Activated CD4-positive, alpha-beta T cell treated with anti-CD3 and anti-CD28 coated beads for 1 hour (primary cell): Measurements from ENCODE around the gene ARHGDIA.

Source experiments
- DNase-seq: peaks from one replicate; pipeline ENCODE4 v3.0.0-alpha.2; 2020

ARHGDIA gene

GRCh38 chr17:81905993-81906392 is 34.9 kb upstream of the ARHGDIA start:
- DNase-seq: no peak

DNA sequence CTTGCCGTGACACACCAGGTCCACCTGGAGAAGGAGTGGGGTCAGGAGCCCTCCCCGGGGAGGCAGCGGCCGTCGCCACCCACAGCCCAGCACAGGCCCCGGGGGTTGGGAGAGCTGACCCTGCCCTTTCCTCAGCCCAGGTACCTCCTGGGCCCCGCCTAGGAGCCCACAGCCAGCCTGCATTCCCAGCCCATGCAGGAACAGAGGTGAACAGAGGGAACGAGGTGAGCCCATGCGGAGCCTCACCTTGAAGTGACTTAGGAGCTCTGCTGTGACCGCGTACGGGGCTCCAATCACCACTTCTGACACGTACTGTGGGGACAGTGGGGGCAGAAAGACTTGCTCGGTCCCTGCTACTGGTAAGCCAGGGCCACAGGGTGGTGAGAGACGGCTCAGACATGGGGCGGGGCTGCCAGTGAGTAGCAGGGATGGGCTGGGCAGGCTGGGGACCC is 34.3 kb upstream of the ARHGDIA start:
- DNase-seq: no peak

DNA sequence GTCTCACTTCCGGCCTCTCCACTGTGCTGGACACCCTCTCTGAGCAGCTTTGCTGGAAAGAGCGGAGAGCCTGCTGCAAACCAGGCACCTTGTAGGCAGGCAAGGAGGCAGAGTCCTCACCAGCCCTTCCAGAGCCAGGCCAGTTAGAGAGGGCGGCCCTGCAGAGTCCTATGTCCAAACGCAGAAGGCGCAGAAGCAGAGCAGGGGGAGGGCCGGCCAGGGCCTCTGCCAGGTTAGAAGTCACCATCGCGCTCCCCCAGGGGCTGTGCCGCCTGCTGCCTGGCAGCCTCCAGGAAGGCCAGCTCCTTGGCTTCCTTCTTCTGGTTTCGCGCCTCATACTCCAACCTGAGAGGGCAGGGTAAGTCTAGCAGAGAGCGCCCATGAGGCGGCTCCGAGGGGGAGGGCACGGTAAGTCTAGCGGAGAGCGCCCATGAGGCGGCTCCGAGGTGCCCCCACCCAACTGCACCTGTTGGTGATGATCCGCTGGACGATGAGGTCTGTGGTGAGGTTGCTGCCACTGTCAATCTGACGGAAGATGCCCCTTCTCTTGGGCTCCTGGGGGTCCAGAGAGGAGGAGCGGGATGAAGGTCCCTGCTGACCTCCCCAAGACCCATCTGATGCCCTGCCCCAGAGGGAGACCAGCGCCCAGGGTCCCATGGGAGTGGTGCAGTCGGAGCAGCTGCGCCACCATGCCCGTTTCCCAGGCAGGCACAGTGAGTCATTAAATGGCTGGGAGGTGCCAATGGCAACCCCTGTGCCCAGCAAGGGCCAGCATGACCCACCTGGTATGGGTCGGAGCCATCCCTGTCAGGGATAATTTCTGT is 33.7 kb upstream of the ARHGDIA start:
- DNase-seq: no peak

DNA sequence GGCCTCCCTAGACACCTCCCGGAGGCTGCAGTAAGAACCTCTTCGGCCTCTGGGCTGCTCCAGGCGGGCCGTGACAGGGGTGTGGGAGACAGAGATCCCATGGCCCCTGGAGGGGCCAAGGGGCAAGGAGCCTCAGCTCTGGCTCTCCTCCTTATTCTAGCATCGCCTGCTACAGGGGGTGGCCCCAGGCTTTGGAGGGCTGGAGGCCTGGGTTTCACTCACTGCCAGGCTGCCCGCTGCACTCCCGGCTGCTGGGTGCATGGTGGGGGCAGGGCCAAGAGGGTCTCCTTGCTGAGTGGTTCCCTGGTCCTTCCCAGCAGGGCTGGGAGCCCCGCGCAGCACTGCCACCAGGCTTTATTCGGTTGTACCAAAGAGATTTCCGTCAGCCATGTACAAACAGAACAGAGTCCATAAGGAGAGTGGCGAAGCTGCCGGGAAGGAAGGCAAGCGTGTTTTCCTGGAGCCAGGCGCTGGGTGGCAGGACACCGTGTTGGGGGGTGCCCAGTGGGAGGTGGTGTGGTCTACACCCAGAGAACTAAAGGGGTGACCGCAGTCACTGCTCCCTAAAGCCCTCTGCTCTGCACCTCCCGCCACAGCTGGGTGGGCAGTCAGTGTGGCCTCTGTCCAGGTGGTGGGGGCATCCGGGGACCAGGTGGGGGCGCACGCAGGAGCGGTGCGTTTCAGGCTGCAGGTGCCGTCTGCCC is 32.9 kb upstream of the ARHGDIA start:
- no peak for DNase-seq

DNA sequence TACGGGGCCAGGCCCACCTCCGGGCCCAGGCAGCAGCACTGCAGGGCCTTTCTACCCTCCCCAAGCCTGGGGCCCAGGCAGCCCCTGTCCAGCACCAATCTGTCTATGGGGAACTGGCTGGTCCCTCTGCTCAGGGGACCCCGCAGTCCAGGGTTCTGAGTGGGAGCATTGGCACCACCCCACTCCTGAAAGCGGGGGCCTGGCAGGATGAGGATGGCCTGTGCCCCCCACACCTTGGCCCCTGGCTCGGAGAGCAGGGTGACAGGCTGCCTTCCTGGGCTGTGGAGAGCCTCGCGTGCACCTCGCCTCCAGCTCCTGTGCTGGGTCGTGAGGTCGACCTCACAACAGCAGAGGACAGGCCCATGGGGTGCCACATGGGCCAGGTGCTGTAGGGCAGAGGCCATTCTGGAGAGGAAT is 32.3 kb upstream of the ARHGDIA start:
- no peak for DNase-seq

- no peak for DNase-seq
Observed at GRCh38 chr17:81902653-81903414, 31.7 kb upstream of the ARHGDIA start.

GRCh38 chr17:81902023-81902652 is 31.0 kb upstream of the ARHGDIA start, which contains the start of gene NPB:
Gene NPB (plus strand): TSS chr17:81902238. CDS start chr17:81902278, 40 bp downstream.
- DNase-seq: no peak

- no peak for DNase-seq
Observed at GRCh38 chr17:81901167-81902022, 30.3 kb upstream of the ARHGDIA start.

GRCh38 chr17:81900181-81900820 is 29.2 kb upstream of the ARHGDIA start:
- no peak for DNase-seq

GRCh38 chr17:81899514-81900166 is 28.5 kb upstream of the ARHGDIA start:
- no peak for DNase-seq

DNA sequence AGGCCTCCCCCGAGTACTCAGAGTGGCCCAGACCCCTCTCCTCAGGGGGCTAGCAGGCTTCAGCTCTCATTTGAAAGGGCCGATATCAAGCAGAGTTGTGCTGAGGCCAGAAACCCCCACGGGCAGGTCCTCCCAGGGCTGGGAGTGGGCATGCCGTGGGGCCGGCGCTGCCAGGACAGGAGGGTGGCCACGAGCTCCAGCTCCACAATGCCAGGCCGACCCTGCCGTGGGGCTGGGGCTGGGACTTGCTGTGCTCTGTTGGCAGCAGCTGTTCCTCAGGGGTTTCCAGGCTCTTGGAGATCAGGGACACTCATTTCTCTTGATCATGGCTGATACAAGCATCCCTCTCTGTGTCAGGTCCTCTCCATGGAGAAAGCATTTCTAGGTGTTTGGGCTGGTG is 27.7 kb upstream of the ARHGDIA start:
- no peak for DNase-seq

- DNase-seq: no peak
Observed at GRCh38 chr17:81898029-81898866, 27.1 kb upstream of the ARHGDIA start.

DNA sequence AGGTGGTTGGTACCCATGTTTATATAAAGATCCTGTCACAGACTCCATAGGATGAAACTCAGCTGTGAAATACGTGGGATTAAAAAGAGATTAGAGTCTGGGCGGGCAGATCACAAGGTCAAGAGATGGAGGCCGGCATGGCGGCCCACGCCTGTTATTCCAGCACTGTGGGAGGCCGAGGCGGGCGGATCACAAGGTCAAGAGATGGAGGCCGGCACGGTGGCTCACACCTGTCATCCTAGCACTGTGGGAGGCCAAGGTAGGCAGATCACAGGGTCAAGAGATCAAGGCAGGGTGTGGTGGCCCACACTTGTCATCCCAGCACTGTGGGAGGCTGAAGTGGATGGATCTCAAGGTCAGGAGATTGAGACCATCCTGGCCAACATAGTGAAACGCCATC is 24.3 kb upstream of the ARHGDIA start:
- DNase-seq: no peak

DNA sequence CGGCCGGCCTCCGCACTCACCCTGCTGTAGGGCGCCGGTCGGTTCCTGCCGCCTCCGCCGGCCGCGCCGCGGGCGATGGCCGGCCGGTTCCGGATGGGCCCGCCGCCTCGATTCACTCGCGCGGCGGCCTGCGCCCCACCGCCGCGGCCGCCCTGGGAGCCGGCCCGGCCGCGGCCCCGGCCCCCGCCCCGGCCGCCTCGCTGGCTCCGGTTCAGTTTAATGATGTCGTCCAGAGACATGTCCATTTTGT is 20.1 kb upstream of the ARHGDIA start:
- no peak for DNase-seq

DNA sequence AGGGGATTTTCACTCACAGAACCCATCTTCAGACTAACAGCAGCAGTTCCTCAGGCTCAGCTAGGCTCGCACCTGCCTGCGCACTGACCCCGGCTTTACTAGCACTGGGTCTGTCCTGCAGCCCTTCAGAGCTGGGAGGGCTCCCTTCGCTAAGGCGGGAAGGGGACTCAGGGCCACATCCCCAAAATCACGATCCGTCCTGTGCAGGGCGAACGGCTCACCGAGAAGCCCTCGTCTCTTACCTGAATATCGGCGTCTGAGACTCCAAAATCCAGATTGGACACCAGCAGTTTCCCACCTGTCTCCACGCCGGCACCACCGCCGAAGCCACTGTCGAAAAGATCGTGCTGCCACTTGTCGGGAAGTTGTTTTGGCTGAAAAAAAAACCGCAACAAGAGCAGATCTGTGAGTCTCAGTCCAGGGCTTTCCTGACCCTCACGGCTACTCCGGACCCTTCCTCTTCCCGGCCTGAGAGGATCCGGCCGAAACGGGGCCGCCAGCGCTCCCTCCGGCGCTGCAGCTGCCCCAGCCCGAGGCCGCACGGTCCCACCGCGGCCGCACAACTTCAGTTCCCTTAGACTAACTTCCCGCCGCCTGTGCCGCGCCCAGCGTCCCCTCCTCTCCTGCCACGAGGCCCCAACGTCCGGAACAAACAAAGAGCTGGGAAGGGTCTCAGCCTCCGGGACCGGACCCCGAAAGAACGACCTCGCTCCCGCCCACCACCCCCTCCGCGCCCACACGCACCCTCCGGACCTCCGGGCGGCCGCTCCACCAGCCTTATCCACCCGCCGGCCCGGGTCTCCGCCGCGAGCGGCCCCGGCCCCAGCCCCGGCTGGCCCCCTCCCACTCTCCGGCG is 19.5 kb upstream of the ARHGDIA start:
- DNase-seq: no peak

- DNase-seq: no peak
Observed at GRCh38 chr17:81889602-81890001, 18.5 kb upstream of the ARHGDIA start.

DNA sequence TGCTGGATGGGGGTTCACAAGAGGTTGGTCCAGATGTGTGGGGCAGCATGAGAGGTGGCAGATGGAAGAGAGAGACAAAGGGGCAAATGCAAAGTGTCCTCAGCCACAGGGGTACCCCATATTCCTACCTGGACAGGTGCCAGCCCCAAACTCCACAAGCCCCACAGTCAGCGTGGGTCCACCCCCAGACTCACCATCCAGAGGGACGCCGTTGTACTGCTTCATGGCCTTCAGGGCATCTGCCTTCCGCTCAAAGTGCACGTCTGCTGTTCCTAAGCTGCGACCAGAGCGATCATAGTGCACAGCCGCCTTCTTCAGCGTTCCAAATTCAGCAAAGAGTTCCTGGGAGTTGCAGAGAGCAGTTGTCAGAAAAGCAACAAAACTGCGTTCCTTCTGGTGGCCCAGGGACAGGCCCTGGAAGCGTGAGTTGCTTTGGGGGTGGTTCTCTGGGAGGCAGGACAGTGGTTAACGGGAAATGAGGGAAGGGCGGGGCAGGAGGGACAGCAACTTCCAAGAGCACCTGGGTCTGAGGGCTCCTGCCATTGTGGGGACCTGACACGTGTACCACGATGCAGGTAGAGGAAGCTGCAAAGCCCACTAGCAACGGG is 18.0 kb upstream of the ARHGDIA start:
- no peak for DNase-seq

- no peak for DNase-seq
Observed at GRCh38 chr17:81888105-81888987, 17.2 kb upstream of the ARHGDIA start.
